Effector memory CD4-positive, alpha-beta T cell (primary cell): ENCODE results near the gene MACO1.

Experiments
- DNase-seq, 3 donors: peaks; one replicate each; pipeline ENCODE4 v3.0.0-alpha.2; 2020
- H3K27ac ChIP-seq: 2 replicates; pipeline ENCODE4 v1.7.0; 2013; ENCODE audit warnings: mild to moderate bottlenecking, low read length, moderate library complexity; ENCODE audit not compliant: insufficient read depth, poor library complexity, severe bottlenecking
- H3K27me3 ChIP-seq: replicated peaks from 2 replicates; pipeline ENCODE4 v1.7.0; 2013; ENCODE audit warnings: mild to moderate bottlenecking, low read length; ENCODE audit not compliant: insufficient read depth, control insufficient read depth, poor library complexity, severe bottlenecking
- H3K36me3 ChIP-seq: 2 replicates; pipeline ENCODE4 v1.7.0; 2013; ENCODE audit warnings: mild to moderate bottlenecking, low read length, moderate library complexity; ENCODE audit not compliant: control insufficient read depth, insufficient read depth
- H3K4me1 ChIP-seq: 2 replicates; pipeline ENCODE4 v1.7.0; 2013; ENCODE audit warnings: low read length, mild to moderate bottlenecking; ENCODE audit not compliant: control insufficient read depth, insufficient read depth, poor library complexity, severe bottlenecking
- H3K4me3 ChIP-seq: 2 replicates; pipeline ENCODE4 v1.7.0; 2013; ENCODE audit warnings: low read length, low read depth, mild to moderate bottlenecking; ENCODE audit not compliant: insufficient read depth, poor library complexity, severe bottlenecking
- H3K9me3 ChIP-seq: 2 replicates; pipeline ENCODE4 v1.7.0; 2013; ENCODE audit warnings: mild to moderate bottlenecking, low read length, moderate library complexity; ENCODE audit not compliant: control insufficient read depth

Gene MACO1

DNA sequence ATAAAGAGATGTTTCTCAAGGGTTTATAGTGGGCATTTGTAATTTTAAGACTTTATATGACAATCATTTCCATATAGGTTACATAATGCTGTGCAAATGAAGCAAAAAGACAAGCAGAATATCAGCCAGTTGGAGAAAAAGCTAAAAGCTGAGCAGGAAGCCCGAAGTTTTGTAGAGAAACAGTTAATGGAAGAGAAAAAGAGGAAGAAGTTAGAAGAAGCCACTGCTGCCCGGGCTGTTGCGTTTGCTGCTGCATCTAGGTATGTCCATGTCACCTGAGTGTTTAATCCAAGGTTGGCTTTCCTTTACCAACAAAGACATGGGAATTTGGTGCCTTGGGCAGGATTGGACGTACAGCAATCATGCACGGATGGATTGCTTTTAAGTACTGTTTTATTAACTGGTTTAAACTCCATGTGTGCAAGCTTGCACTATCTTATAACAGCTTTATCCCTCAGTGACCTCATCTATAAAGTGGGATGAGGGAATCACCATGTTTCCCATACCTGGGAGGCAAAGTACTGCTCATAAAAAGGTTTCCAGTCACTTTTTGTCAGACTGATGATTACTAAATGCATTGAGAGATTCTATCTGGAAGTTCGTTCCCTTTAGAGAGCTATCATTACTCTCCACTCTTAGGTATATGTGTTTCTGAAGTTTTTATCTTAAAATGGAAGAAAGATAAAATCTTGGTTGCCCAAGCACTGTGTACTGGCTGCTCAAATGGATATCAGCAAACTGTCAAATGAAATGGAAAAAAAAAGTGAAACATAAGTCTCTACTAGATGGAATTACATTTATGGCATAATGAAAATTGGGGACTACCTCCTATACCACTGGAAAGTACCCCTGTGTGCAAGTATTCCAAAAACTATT lies 55.1 kb downstream of the MACO1 start:
- Histone ChIP-seq H3K36me3 (peaks cover 18% of the 10 kb centered on the region), H3K9me3 (no peaks in the 10 kb centered on the region), H3K4me3 (no peak overlapping the region), H3K4me1 (no peaks in the 10 kb centered on the region), H3K27ac (no peak overlapping the region), H3K27me3 (no peaks in the 10 kb centered on the region)
- no peak for DNase-seq

DNA sequence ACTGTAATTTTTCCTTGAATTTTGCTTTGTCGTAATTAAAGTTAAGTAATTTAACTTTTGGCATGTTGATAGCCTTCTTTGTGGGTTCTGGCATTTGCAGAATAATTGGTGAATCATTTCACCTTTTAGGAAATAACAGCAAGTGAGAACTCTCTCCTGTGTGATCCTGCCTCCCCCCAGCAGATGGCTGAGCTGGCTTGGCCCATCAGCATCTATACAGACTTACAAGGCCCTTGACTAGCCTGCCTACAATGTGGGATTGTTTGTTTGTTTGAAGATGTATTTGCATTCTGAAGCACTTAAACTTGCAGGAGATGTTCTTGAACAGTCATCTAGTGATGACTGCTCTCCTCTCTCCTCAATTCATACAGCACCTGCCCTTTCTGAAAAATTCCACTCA lies 55.9 kb downstream of the MACO1 start:
- Histone ChIP-seq H3K4me3 (no peak overlapping the region), H3K36me3 (peaks cover 25% of the 10 kb centered on the region), H3K27ac (no peak overlapping the region), H3K27me3 (no peaks in the 10 kb centered on the region), H3K9me3 (no peaks in the 10 kb centered on the region), H3K4me1 (no peaks in the 10 kb centered on the region)
- DNase-seq, result no peak

DNA sequence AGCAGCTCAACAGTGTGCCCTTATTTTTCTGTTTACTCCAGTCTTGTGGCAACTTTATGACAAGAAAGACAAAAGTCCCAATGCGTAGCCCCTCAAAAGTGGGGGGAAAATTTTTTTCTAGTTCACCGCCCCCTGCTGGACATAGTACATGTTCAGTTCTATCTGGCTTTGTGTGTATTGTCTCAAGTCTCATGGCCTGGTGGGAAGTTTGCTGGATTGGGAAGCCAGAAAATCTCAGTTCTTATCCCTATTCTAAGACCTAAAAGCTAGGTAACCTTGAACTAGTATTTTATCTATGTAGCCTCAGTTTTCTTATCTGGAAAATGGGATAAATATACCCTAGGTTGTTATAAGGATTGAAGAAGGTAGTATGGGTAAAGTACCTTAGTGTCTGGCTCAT lies 56.9 kb downstream of the MACO1 start:
- peak in 1 of 3 donors; percentile 9 for DNase-seq
- H3K9me3 ChIP-seq, result no peaks in the 10 kb centered on the region
- no peak overlapping the region for H3K27ac ChIP-seq
- H3K36me3 ChIP-seq, result peaks cover 35% of the 10 kb centered on the region
- no peaks in the 10 kb centered on the region for H3K4me1 ChIP-seq
- H3K4me3 ChIP-seq, result no peak overlapping the region
- H3K27me3 ChIP-seq, result no peaks in the 10 kb centered on the region

DNA sequence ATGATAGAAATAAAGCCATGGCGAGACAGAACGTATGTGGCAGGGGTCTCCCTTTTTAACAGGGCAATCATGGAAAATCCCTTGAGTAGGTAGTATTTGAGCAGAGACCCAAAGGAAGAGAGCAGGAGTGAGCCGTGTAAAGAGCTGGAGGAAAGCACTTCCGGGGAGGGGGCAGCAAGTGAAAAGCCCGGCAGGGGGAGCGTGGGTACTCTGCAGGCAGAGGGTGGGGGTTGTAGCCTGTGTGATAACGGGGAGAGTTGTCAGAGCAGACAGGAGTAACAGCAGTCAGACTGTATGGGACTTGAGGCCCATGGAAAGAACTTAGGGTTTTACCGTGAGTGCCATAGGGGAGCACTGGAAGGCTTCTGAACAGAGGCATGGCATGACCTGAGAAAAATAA lies 61.6 kb downstream of the MACO1 start:
- Histone ChIP-seq H3K27ac (no peak overlapping the region), H3K9me3 (no peaks in the 10 kb centered on the region), H3K36me3 (peaks cover 52% of the 10 kb centered on the region), H3K4me1 (no peaks in the 10 kb centered on the region), H3K27me3 (no peaks in the 10 kb centered on the region), H3K4me3 (no peak overlapping the region)
- no peak for DNase-seq

DNA sequence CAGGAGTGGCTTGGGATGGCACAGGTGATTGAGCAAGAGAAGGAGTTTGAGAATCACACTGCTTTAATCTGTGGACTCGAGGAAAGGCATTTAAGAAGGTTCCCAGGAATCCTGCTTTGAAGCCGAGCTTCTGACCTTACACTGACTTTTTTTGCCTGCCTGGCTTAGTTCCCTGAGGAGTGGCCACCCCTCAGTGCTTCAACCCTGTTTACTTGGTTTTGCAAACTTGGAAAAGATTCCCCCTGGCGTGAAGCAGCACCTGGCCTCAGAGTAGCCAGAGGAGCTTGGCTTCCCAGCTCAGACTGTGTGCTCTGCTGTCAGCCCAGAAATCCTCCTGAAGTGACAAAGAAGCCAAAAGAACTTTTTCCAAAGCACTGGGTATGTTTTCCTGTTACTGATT lies 64.3 kb downstream of the MACO1 start:
- Histone ChIP-seq H3K27me3 (no peaks in the 10 kb centered on the region), H3K4me3 (no peak overlapping the region), H3K27ac (no peak overlapping the region), H3K4me1 (no peaks in the 10 kb centered on the region), H3K9me3 (no peaks in the 10 kb centered on the region), H3K36me3 (peaks cover 61% of the 10 kb centered on the region)
- no peak for DNase-seq

DNA sequence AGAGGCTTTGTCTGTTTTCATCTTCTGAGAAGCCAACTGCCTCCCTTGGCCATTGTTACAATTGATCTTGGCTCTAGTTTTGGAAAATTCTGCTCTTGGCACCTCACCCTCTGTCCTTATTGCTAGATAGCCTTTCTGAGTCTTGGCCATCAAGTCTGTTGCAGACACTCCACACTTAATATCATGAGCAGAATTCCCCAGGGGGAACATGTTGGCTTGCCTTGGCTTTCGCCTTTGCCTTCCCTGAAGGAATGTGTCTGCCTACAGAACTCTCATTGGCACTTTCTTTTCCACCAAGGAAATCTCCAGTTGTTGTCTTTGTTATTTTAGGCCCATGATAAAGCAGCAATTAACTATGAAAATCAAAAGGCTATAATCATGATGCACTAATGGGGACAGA lies 70.0 kb downstream of the MACO1 start:
- peaks cover 4% of the 10 kb centered on the region for H3K4me1 ChIP-seq
- H3K27ac ChIP-seq, result no peak overlapping the region
- H3K4me3 ChIP-seq, result no peak overlapping the region
- no peaks in the 10 kb centered on the region for H3K27me3 ChIP-seq
- peaks cover 30% of the 10 kb centered on the region for H3K36me3 ChIP-seq
- no peaks in the 10 kb centered on the region for H3K9me3 ChIP-seq
- DNase-seq, result no peak

DNA sequence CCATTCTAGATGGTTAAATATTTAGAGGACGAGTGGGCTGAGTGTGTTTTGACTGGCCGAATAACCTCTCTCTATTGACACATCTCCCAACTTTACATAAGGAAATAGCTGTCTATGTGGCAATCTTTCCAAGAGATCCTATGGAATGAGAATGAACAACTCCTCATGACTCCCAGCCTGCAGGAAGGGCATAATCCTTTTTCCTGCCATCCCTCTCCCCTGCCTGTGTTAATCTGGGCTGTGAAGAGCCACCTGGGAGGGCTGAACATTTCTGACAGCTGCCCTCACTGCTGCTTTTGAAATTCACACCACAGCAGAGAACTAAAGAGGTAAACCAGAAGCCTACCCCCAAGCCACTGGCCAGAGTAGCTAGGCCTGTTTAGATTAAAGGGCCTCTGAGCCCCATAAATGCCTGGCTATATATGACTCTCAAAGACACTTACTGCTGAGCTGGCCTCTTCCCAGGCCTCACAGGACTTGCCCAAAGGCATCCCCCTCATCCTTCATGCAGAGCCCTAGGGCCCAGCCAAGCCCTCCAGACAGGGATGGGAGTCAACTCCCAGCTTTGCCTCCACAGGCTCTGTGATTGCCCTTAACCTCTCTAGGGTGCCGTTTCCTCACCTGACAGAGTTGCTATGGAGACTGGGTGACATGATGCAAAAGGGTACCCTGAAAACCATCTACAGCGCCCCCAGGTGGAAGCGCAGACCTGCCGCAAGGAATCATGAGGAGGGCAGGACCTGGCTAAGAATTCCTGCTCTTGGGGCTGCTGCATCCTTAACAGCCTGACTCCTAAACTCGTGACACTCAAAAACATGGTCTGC lies 70.8 kb downstream of the MACO1 start:
- no peak overlapping the region for H3K27ac ChIP-seq
- no peak for DNase-seq
- H3K4me3 ChIP-seq, result no peak overlapping the region
- H3K4me1 ChIP-seq, result peaks cover 6% of the 10 kb centered on the region
- H3K27me3 ChIP-seq, result no peaks in the 10 kb centered on the region
- H3K36me3 ChIP-seq, result peaks cover 28% of the 10 kb centered on the region
- no peaks in the 10 kb centered on the region for H3K9me3 ChIP-seq

DNA sequence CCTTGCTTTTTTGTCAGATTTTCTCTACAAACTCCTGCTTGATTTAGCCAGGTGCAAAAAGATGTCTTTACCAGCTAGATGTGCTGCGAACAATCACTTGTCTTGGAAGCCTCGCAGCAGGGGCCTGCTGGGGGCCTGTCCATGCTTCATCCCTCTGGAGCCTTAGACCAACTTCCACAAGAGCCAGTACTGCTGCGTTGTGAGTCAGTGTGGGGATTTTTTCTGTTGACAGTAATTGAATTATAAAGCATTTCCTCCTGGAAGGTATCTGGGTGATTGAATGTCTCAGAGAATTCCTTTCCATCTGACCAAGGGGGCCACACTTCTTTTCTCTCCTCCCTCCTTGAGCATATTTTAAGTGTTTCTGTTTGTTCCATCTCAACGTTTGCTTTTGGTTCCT lies 72.3 kb downstream of the MACO1 start:
- H3K4me1 ChIP-seq, result peaks cover 7% of the 10 kb centered on the region
- H3K4me3 ChIP-seq, result no peak overlapping the region
- H3K36me3 ChIP-seq, result peaks cover 19% of the 10 kb centered on the region
- H3K27ac ChIP-seq, result no peak overlapping the region
- no peak for DNase-seq
- no peaks in the 10 kb centered on the region for H3K27me3 ChIP-seq
- H3K9me3 ChIP-seq, result no peaks in the 10 kb centered on the region

DNA sequence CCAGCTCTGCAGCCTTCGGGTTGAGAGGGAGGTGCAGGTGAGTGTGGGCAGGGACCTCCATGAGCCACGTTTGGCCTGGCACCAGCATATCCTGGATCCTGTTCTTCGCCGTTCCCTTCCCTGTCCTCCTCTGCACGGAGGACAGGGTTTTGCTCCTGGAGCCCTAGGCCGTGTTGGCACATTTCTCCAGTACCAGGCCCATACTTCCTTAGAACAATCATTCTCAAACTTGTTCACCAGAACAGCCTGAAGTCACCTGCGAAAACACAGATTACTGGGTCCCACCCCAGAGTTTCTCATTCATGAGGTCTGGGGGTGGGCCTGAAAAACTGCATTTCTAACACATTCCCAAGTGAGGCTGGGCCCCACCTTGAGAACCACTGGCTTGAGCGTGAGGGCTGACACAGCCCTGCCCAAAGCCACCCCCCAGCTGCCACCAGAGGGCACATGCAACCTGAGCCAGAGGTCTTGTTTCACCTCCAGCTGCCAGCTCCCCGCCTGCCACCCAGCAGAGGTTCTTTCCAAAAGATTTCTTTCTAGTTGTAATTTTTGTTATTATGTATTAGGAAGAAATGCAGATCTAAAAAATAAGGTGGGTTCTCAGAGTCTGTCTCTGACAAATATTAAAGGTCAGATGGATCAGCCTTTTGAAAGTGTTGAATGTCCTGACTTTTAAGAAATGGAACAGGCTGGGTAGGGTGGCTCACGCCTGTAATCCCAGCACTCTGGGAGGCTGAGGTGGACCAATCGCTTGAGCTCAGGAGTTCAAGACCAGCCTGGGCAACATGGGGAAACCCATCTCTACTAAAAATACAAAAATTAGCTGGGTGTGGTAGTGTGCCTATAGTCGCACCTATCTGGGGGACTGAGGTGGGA lies 73.1 kb downstream of the MACO1 start:
- Histone ChIP-seq H3K4me3 (no peak overlapping the region), H3K9me3 (no peaks in the 10 kb centered on the region), H3K36me3 (peaks cover 10% of the 10 kb centered on the region), H3K4me1 (peaks cover 7% of the 10 kb centered on the region), H3K27ac (no peak overlapping the region), H3K27me3 (no peaks in the 10 kb centered on the region)
- DNase-seq, result peak; percentile 29 to 50 (median 46)
